Activated CD4-positive, alpha-beta T cell treated with anti-CD3 and anti-CD28 coated beads, Interleukin-2, amount 50 U/mL, for 1 hour (primary cell): ENCODE results near the gene GNAT3.

ENCODE experiments used
- DNase-seq: peaks from one replicate; pipeline ENCODE4 v3.0.0-alpha.2; 2020

The GNAT3 gene

GRCh38 chr7:80499350-80499953 lies 12.4 kb downstream of the GNAT3 start:
- DNase-seq, result no peak

GRCh38 chr7:80498481-80499349 lies 13.1 kb downstream of the GNAT3 start:
- no peak for DNase-seq

GRCh38 chr7:80496586-80496985 lies 15.3 kb downstream of the GNAT3 start:
- DNase-seq, result no peak

GRCh38 chr7:80493121-80493849 lies 18.6 kb downstream of the GNAT3 start:
- DNase-seq, result no peak

GRCh38 chr7:80491462-80491861 lies 20.4 kb downstream of the GNAT3 start:
- no peak for DNase-seq

GRCh38 chr7:80488851-80489370 lies 23.0 kb downstream of the GNAT3 start:
- no peak for DNase-seq

- no peak for DNase-seq
Measured at GRCh38 chr7:80488406-80488805, 23.5 kb downstream of the GNAT3 start.

- DNase-seq, result no peak
Measured at GRCh38 chr7:80485721-80486120, 26.1 kb downstream of the GNAT3 start.

GRCh38 chr7:80482950-80483349 lies 28.9 kb downstream of the GNAT3 start:
- no peak for DNase-seq

GRCh38 chr7:80481196-80481884 lies 30.5 kb downstream of the GNAT3 start:
- no peak for DNase-seq

GRCh38 chr7:80480566-80480965 lies 31.3 kb downstream of the GNAT3 start:
- no peak for DNase-seq

GRCh38 chr7:80478683-80479082 lies 33.2 kb downstream of the GNAT3 start:
- no peak for DNase-seq

- no peak for DNase-seq
Measured at GRCh38 chr7:80476035-80476434, 35.8 kb downstream of the GNAT3 start.

- no peak for DNase-seq
Measured at GRCh38 chr7:80475383-80475782, 36.5 kb downstream of the GNAT3 start.

- DNase-seq, result no peak
Measured at GRCh38 chr7:80473751-80474150, 38.1 kb downstream of the GNAT3 start.

- no peak for DNase-seq
Measured at GRCh38 chr7:80472491-80473200, 39.2 kb downstream of the GNAT3 start.

GRCh38 chr7:80468931-80469714 lies 42.7 kb downstream of the GNAT3 start:
- DNase-seq, result no peak

- DNase-seq, result no peak
Measured at GRCh38 chr7:80467069-80467468, 44.8 kb downstream of the GNAT3 start.

- DNase-seq, result no peak
Measured at GRCh38 chr7:80466636-80467035, 45.2 kb downstream of the GNAT3 start.

GRCh38 chr7:80464211-80464610 lies 47.7 kb downstream of the GNAT3 start:
- DNase-seq, result no peak

GRCh38 chr7:80463272-80463920 lies 48.5 kb downstream of the GNAT3 start:
- no peak for DNase-seq
